HEK293 (cell line): ENCODE measurements around the gene TBL1Y.
"Not testable (repeated sequence)": the region's sequence is repeated elsewhere in the genome, so short reads cannot be mapped to it uniquely, and the experiment has no call there.

Experiments
- CTCF ChIA-PET: fragments of 350-600 bp; formaldehyde crosslinking; extraction: SDS; loops from one replicate; lab custom pipeline; 2021; ENCODE audit warnings: antibody characterized with exemption; lab: Yijun Ruan, JAX
- POLR2A ChIA-PET: fragments of 300-600 bp; formaldehyde crosslinking; extraction: SDS; loops from one replicate; lab custom pipeline; 2020; ENCODE audit warnings: antibody characterized with exemption, inconsistent platforms; lab: Yijun Ruan, JAX
- H3K27ac ChIP-seq: fragments of 200-500 bp; sonication (Bioruptor generic); 2 replicates; pipeline ENCODE4 v1.5.1; 2014; ENCODE audit warnings: low read depth, low read length, control low read depth, inconsistent platforms; ENCODE audit errors: extremely low read depth
- H3K36me3 ChIP-seq, 2 experiments: fragments of 200-500 bp in 1 of 2; sonication (Bioruptor generic) in 1 of 2; 1 replicate in 1 of 2; 2 replicates in 1 of 2; pipeline ENCODE4 v1.5.1; 2014 to 2017; ENCODE audit warnings: inconsistent platforms in 2 of 2, low read length in 2 of 2; ENCODE audit not compliant: control insufficient read depth in 2 of 2, insufficient read depth in 1 of 2
- H3K4me1 ChIP-seq: fragments of 200-500 bp; sonication (Bioruptor generic); 2 replicates; pipeline ENCODE4 v1.5.1; 2014; ENCODE audit warnings: mild to moderate bottlenecking, low read length, inconsistent platforms; ENCODE audit not compliant: control insufficient read depth, insufficient read depth
- H3K4me3 ChIP-seq: 2 replicates; pipeline ENCODE4 v1.5.1; 2011; ENCODE audit warnings: low read depth, mild to moderate bottlenecking, control low read depth, low read length, moderate library complexity
- H3K9me3 ChIP-seq: fragments of 200-500 bp; sonication (Bioruptor generic); 2 replicates; pipeline ENCODE4 v1.5.1; 2014; ENCODE audit warnings: low read depth, low read length, inconsistent platforms; ENCODE audit not compliant: control insufficient read depth, insufficient read depth
- IKZF3 ChIP-seq: fragments of 450-650 bp; IDR thresholded peaks from 2 replicates; pipeline ENCODE4 v1.5.0; 2018; ENCODE audit warnings: missing biosample characterization, mild to moderate bottlenecking, missing genetic modification characterization, moderate library complexity
- PRDM6 ChIP-seq: fragments of 450-650 bp; formaldehyde crosslinking; IDR thresholded peaks from 2 replicates; pipeline ENCODE4 v1.5.1; 2017; ENCODE audit warnings: missing biosample characterization, missing genetic modification characterization
- SCRT1 ChIP-seq: fragments of 450-650 bp; formaldehyde crosslinking; IDR thresholded peaks from 2 replicates; pipeline ENCODE4 v1.5.1; 2016; ENCODE audit warnings: missing biosample characterization, missing genetic modification characterization, borderline replicate concordance
- WT1 ChIP-seq: fragments of 450-650 bp; formaldehyde crosslinking; IDR thresholded peaks from 2 replicates; pipeline ENCODE4 v1.5.1; 2016; ENCODE audit warnings: missing biosample characterization, missing genetic modification characterization
- ZFP41 ChIP-seq: fragments of 450-650 bp; formaldehyde crosslinking; IDR thresholded peaks from 2 replicates; pipeline ENCODE4 v1.5.1; 2016; ENCODE audit warnings: missing biosample characterization, missing genetic modification characterization, borderline replicate concordance
- ZNF221 ChIP-seq: fragments of 450-650 bp; formaldehyde crosslinking; IDR thresholded peaks from 2 replicates; pipeline ENCODE4 v1.5.1; 2017; ENCODE audit warnings: missing biosample characterization, missing genetic modification characterization, borderline replicate concordance
- ZNF354C ChIP-seq: fragments of 450-650 bp; formaldehyde crosslinking; IDR thresholded peaks from 2 replicates; pipeline ENCODE4 v1.5.1; 2016; ENCODE audit warnings: missing biosample characterization, missing genetic modification characterization, low read depth, borderline replicate concordance
- ZNF404 ChIP-seq: fragments of 450-650 bp; formaldehyde crosslinking; IDR thresholded peaks from 2 replicates; pipeline ENCODE4 v1.5.1; 2017; ENCODE audit warnings: missing biosample characterization, missing genetic modification characterization
- ZNF549 ChIP-seq: fragments of 450-650 bp; IDR thresholded peaks from 2 replicates; pipeline ENCODE4 v1.5.1; 2018; ENCODE audit warnings: missing biosample characterization, missing genetic modification characterization, mild to moderate bottlenecking, inconsistent platforms, moderate library complexity
- ZNF561 ChIP-seq: fragments of 450-650 bp; IDR thresholded peaks from 2 replicates; pipeline ENCODE4 v1.5.1; 2018; ENCODE audit warnings: missing biosample characterization, missing genetic modification characterization, borderline replicate concordance
- ZNF596 ChIP-seq: fragments of 450-650 bp; IDR thresholded peaks from 2 replicates; pipeline ENCODE4 v1.5.0; 2018; ENCODE audit warnings: missing biosample characterization, mild to moderate bottlenecking, missing genetic modification characterization, moderate library complexity
- ZNF776 ChIP-seq: fragments of 450-650 bp; formaldehyde crosslinking; IDR thresholded peaks from 2 replicates; pipeline ENCODE4 v1.5.0; 2017; ENCODE audit warnings: missing biosample characterization, missing genetic modification characterization, borderline replicate concordance
- TF ChIP-seq, protein P1 (sequence below): fragments of 450-650 bp; formaldehyde crosslinking; IDR thresholded peaks from 2 replicates; pipeline ENCODE4 v1.5.1; 2016; ENCODE audit warnings: missing biosample characterization, missing genetic modification characterization, borderline replicate concordance
- TF ChIP-seq, protein P2 (sequence below): fragments of 450-650 bp; formaldehyde crosslinking; IDR thresholded peaks from 2 replicates; pipeline ENCODE4 v1.5.1; 2016; ENCODE audit warnings: missing biosample characterization, missing genetic modification characterization

Gene TBL1Y

DNA sequence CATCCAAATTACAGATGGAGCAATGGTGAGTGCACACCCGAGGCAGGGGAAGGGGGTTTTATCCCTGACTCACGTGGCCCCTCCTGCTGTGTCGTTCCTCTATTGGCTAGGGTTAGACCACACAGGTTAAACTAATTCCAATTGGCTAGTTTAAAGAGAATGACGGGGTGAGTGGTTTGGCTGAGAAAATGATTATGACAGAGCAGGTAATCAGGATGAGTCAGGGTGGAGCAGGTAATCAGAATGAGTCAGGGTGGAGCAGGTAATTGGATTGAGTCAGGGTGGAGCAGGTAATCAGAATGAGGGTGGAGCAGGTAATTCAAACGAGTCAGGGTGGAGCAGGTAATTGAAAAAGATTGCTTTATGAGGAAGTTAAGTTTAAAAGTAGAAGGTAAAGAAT lies 146.4 kb downstream of the TBL1Y start:
- TF ChIP-seq ZNF776 (tag by site-specific recombination) (no peak), WT1 (no peak), ZNF221 (tag by site-specific recombination) (no peak), ZNF404 (tag by site-specific recombination) (no peak), PRDM6 (no peak), ZNF549 (no peak), ZNF354C (tag by site-specific recombination) (no peak)
- TF ChIP-seq, protein P1, sequence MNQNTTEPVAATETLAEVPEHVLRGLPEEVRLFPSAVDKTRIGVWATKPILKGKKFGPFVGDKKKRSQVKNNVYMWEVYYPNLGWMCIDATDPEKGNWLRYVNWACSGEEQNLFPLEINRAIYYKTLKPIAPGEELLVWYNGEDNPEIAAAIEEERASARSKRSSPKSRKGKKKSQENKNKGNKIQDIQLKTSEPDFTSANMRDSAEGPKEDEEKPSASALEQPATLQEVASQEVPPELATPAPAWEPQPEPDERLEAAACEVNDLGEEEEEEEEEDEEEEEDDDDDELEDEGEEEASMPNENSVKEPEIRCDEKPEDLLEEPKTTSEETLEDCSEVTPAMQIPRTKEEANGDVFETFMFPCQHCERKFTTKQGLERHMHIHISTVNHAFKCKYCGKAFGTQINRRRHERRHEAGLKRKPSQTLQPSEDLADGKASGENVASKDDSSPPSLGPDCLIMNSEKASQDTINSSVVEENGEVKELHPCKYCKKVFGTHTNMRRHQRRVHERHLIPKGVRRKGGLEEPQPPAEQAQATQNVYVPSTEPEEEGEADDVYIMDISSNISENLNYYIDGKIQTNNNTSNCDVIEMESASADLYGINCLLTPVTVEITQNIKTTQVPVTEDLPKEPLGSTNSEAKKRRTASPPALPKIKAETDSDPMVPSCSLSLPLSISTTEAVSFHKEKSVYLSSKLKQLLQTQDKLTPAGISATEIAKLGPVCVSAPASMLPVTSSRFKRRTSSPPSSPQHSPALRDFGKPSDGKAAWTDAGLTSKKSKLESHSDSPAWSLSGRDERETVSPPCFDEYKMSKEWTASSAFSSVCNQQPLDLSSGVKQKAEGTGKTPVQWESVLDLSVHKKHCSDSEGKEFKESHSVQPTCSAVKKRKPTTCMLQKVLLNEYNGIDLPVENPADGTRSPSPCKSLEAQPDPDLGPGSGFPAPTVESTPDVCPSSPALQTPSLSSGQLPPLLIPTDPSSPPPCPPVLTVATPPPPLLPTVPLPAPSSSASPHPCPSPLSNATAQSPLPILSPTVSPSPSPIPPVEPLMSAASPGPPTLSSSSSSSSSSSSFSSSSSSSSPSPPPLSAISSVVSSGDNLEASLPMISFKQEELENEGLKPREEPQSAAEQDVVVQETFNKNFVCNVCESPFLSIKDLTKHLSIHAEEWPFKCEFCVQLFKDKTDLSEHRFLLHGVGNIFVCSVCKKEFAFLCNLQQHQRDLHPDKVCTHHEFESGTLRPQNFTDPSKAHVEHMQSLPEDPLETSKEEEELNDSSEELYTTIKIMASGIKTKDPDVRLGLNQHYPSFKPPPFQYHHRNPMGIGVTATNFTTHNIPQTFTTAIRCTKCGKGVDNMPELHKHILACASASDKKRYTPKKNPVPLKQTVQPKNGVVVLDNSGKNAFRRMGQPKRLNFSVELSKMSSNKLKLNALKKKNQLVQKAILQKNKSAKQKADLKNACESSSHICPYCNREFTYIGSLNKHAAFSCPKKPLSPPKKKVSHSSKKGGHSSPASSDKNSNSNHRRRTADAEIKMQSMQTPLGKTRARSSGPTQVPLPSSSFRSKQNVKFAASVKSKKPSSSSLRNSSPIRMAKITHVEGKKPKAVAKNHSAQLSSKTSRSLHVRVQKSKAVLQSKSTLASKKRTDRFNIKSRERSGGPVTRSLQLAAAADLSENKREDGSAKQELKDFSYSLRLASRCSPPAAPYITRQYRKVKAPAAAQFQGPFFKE (tag by site-specific recombination), result no peak
- TF ChIP-seq, protein P2, sequence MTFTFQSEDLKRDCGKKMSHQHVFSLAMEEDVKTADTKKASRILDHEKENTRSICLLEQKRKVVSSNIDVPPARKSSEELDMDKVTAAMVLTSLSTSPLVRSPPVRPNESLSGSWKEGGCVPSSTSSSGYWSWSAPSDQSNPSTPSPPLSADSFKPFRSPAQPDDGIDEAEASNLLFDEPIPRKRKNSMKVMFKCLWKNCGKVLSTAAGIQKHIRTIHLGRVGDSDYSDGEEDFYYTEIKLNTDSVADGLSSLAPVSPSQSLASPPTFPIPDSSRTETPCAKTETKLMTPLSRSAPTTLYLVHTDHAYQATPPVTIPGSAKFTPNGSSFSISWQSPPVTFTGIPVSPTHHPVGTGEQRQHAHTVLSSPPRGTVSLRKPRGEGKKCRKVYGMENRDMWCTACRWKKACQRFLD (tag by site-specific recombination), result no peak
- CTCF ChIA-PET, result no interaction called here
- H3K27ac ChIP-seq, result no peak overlapping the region
- POLR2A ChIA-PET, result no interaction called here
- H3K36me3 ChIP-seq, result no peaks in the 10 kb centered on the region
- H3K9me3 ChIP-seq, result no peaks in the 10 kb centered on the region
- no peak overlapping the region for H3K4me3 ChIP-seq
- no peaks in the 10 kb centered on the region for H3K4me1 ChIP-seq

DNA sequence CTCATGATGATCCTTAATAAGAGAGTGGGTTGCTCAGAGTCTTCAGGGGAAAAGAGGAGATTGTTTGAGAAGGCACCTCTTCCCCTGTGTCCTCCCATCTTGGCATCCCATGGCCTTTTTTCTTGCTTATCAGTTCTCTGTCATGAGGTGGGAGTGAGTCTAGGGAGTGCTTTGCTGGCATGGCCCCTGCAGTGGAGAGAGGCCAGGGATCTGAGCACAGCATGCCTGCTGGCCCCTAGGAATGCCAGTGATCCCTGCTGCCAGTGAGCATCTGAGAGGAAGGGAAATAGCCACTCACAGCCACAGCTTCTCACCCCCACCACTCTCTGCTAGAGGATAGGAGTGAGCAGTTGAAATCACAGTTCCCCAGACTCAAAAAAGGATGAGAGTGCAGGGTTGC lies 168.2 kb downstream of the TBL1Y start:
- ChIA-PET POLR2A (no interaction called here), CTCF (no interaction called here)
- H3K4me1 ChIP-seq, result no peaks in the 10 kb centered on the region
- no peaks in the 10 kb centered on the region for H3K9me3 ChIP-seq
- TF ChIP-seq ZNF561 (tag by site-specific recombination) (no peak), ZFP41 (no peak), SCRT1 (tag by site-specific recombination) (no peak), ZNF596 (tag by site-specific recombination) (no peak), IKZF3 (no peak)
- H3K36me3 ChIP-seq, result no peaks in the 10 kb centered on the region
- no peak overlapping the region for H3K4me3 ChIP-seq
- H3K27ac ChIP-seq, result no peak overlapping the region

GRCh38 chrY:7080548-7080947 lies 170.1 kb downstream of the TBL1Y start:
- CTCF ChIA-PET, H3K4me3 ChIP-seq, POLR2A ChIA-PET, H3K36me3 ChIP-seq, H3K9me3 ChIP-seq, H3K27ac ChIP-seq, H3K4me1 ChIP-seq: not testable (repeated sequence)
